ENCODE measurements around the gene TOR3A.
"Not testable (repeated sequence)": the region's sequence is repeated elsewhere in the genome, so short reads cannot be mapped to it uniquely, and the experiment has no call there.

The TOR3A gene

DNA sequence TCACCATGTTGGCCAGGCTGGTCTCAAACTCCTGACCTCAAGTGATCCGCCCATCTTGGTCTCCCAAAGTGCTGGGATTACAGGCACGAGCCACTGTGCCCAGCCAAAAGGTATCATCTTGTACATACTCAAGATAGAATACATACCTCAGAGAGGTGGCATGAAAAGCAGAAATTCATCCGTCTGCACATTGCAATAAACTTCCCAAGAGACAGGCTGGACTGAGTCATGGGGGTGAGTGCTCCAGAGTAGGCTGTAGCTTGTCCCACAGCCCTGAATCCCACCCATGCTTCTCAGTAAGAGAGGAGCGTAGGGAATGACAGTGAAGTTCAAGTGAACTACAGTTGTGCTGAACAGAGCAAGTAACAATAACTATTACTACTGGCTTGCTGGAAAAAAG is 19.7 kb downstream of the TOR3A start:
- in situ Hi-C loops (cut with MboI; ENCODE audit: low sequenced_read_pairs), result no loop called here

DNA sequence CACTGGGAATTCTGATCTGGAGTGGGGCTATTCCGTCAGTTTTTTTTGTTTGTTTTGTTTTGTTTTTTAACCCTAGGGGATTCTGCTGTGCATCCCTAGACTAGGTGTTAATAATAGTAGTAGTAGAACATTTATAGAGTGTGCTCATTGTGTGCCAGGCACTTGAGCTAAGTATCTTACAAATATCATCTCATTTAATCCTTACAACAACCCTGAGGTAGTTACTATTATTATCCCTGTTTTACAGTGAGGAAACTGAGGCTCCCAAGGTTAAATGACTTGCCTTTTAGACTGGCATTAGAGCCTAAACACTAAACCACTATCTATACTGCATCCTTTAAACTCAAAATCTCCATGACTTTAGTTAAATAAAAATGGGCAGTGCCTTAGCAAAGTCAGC is 22.1 kb downstream of the TOR3A start:
- in situ Hi-C loops (cut with MboI; ENCODE audit: low sequenced_read_pairs), result no loop called here

DNA sequence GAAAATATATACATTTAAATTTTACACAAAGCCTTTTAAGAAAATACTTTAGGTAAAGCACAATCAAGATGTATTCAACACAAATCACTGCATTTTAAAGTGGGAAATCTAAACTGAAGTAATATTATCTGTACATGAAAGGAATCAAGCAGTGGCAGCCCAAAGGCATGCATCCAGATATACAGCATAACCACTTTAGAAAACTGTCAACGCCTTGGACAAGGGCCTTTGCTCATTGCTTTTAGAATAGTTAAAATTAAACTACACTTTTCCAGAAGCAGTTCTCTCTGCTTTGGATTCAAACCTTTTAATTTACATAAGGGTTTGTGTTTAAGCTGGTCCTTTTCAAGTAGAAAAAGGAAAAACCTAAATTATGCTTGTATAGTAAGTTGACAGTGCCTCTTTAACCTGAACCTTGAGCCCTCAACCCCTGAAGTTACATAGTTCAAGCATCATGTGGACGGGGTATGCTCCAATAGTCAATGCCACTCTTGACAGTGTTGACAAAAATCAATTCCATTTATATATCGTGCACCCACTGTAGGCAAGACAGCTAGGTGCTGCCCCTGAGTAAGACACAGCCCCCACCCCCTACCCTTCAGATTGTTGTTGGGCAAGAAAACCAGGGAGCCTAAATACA is 22.9 kb downstream of the TOR3A start:
- in situ Hi-C loops (cut with MboI; ENCODE audit: low sequenced_read_pairs), result no loop called here

DNA sequence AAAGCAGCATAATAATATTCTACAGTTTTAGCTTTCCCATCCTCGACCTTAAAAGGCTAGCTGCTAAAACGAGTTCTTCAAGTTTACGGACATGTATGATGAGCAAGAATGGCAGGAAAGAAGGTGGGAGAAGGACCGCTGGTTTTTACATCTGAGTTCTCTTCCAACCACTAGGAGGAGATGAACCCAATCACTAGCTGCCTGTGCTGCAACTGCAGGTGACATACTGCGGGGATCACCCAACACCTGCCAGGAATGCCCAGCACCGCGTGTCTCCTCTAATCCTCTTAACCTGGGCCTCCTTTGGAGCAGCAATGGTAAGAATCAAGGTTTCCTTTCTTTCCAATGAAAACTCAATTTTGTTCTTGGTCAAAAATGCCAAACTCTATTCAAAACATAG is 23.5 kb downstream of the TOR3A start:
- in situ Hi-C loops (cut with MboI; ENCODE audit: low sequenced_read_pairs), result no loop called here

DNA sequence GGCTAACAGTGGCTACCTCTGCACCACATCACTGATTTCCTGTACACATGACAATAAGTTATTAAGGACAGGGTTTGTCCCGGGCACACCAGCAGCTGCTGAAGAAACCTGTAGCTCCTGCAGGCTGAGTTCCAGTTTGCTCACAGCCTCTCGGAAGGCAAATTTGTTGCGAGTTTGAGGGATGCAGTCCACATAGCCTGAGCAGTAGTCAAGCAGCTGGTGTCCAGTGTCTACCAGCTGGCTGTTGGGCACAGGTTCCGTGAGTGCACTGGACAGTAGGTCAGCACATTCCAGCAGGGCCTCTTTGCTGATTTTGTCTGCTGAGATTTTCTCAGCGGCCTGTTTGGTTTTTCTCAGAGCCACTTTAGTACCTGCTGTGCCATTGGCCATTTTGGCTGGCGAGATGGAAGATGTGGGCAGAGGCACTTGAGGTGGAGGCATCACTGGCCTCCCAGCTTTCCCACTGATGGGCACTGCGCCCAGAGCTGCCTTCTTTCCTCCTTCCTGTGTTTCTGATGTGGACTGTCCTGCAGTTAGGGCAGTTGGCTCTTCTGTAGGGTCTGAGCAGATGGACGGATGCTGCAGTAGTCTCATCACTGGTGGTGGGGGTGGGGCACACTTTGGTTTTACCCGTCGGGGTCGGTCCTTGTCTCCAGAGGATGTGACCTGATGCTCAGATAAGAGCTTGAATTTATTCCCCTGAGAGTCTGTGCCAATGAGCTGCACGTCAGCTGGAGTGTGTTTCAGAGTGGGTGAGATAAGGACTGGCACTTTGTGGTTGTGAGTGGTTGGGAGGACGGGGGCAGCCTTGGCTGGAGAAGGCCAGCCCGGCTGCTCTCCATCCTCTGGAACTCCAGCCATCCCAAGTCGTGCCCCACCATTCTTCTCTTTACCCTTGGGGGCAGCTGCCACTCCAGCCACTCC is 26.1 kb downstream of the TOR3A start:
- in situ Hi-C loops (cut with MboI; ENCODE audit: low sequenced_read_pairs), result no loop called here

DNA sequence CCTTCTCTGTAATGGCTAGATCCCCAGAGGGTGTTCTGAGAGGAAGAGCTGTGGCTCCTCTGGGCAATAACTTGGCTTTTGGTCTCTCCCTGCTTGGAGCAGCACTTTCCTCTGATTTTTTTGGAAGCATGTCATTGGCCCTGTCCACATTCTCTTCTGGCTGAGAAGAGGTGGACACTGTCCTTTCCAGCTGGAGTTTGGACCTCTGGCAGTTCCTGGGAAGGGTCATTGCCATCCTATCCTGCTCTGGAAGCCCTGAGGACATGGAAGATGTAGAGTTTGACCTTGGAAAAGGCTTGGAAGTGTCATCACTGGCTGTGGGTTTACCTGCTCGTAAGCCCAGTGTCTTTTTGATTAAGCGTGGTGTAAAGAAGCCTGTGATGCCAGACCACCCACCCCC is 26.8 kb downstream of the TOR3A start:
- in situ Hi-C loops (cut with MboI; ENCODE audit: low sequenced_read_pairs), result no loop called here

DNA sequence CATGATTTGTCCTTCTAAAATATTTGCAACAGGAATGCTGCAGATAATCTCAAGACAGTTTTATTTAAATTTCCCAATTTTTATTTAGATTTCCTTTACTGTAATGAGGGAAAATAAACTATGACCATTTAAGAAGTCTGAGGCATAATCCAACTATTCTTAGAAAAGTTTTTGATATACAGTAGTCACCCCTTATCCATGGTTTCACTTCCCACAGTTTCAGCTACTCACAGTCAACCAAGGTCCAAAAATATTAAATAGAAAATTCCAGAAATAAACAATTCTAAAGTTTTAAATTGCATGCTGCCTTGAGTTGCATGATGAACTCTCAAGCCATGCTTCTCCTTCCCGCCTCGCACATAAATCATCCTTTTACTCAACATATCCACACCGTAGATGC is 33.3 kb downstream of the TOR3A start:
- in situ Hi-C loops (cut with MboI; ENCODE audit: low sequenced_read_pairs), result no loop called here

DNA sequence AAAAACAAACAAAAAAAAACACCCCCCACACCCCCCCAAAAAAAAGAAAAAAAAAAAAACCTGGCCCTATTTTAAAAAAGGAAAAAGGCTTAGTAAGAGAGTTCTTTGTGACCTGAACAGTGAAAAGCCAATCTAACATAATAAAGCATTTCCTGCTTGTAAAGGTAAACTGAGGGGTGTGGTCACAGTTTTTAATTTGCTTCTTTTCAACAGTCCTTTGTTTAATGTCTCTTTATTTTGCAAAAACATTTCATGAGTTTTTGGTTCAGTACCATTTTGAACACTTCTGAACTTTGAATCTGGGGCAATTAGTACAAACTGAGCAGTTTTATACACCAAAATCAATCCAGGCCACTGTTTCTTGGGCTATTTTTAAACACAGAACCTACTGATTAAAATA is 37.6 kb downstream of the TOR3A start:
- in situ Hi-C loops (cut with MboI; ENCODE audit: low sequenced_read_pairs), result no loop called here

DNA sequence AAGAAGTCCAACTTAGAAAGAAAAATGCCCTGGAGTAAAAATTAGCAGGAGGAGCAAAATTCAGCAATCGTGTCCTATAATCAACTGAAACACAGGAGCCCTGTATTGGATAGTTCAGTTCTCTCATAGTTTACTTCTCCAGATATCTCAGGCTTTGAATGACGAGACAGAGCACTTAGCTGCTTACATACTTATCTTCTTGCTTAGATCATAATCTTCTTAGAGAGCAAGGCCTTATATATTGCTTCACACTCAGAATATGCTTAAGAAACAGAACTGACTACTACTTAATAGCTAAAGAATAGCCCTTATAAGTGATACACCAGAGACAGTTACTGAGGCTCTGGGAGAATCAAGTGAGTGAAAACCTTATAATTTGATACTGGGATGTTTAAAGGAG is 38.9 kb downstream of the TOR3A start:
- in situ Hi-C loops (cut with MboI; ENCODE audit: low sequenced_read_pairs), result no loop called here

DNA sequence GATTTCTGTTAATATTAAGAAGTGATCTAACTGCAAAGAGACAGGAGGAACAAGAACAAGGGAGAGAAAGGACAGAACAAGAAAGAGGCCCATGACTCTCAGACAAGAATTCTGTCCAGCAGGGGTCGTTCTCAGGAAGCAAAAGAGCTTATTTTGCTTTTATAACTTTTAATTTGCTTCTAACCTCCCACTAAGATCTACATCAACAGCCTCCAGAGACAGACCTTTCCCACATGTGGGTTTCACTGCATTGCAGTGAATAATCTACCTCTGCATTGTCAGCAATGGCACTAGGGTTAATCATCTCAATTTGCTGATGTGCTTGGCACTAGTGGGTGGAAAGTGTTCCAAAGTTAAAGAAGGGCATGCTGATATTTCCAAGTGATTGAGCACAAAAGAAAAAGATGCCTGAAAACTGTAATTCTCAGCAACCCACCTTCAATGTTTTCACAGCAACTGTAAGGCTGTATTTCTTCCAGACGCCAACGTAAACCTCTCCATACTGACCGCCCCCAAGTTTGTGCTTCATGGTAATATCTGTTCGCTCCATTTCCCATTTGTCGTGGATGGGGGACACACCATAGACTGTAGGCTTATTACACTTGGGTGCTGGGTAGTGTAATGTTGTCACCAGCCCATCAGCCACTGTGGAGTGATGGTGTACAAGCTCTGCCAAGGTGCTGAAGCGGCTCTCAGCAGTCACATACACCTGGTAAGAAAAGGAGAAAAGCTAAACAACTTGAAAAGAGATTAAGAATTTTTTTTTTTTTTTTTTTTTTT is 39.5 kb downstream of the TOR3A start:
- in situ Hi-C loops (cut with MboI; ENCODE audit: low sequenced_read_pairs), result no loop called here

DNA sequence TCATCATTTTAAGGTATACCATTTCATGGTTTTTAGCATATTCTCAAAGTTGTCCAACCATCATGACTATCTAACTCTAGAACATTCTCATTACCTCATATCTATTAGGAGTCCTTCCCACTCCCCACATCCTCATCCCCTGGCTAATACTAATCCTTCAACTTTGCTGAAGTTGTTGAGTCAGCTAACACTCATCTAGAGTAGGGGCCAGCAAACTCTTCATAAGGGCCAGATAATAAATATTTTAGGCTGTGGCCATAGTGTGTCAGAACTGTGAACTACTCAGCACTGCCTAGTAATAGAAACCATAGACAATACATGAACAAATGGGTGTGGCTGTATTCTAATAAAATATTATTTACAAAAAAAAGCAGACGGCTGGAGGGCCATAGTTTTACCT is 43.0 kb downstream of the TOR3A start:
- in situ Hi-C loops (cut with MboI; ENCODE audit: low sequenced_read_pairs), result no loop called here

DNA sequence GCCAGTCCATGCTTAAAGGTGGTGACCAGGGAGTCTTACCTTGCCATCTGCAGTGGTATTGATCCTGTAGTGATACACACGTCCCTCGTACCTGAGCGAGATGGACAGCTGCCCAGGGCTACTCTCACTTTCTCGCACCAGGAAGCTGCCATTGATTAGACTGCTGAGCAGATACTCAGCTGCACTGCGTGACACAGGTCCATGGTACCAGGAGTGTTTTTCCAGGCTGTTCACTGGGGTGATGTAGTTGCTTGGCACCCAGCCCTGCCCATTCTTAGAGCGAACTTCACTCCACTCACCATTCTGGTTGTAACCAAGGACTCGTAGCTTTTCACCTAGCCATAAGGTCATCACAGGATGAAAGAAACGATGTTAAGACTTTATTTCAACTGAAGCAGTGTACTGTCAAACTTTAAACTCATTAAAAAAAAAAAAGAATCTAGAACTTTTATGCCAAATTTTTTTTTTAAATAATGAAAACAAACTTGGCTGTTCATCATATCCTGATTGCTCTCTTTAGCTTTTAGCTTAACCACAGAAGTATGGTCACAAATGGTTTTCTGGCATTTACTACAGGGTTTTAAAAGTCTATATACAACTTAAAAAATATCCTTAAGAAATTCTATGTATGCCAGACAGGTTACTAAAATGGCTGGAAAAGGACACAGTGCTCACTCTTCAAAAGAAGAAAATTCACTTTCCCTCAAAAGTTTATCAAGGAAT is 44.6 kb downstream of the TOR3A start:
- in situ Hi-C loops (cut with MboI; ENCODE audit: low sequenced_read_pairs), result no loop called here

DNA sequence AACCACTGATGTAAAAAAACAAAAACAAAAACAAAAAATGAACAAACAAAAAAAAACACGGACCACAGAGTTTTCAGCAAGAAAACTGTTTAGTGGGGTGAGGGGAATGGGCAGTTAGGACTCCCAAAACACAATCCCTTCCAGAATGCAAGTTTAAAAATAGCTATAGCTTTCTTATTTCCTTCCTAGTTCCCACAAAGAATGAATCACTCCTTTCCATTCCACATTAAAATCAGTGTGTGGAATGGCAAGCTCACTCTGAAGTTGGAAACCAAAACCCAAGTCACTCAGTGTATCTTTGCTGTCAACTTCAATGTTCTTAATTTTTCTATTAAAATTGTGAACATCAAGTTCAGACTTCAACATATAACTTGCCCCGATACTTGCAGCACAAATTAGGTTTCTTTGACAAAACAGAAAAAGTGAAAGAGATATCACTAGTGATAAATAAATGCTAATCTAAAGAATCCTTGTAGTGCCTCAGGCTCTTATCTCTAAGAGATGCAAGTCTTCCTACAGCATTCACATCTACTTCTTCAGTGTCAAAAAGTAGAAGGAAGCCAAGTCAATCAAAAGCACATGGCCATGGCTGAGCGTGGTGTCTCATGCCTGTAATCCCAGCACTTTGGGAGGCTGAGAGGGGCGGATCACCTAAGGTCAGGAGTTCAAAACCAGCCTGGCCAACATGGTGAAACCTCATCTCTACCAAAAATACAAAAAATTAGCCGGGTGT is 45.5 kb downstream of the TOR3A start:
- in situ Hi-C loops (cut with MboI; ENCODE audit: low sequenced_read_pairs), result no loop called here

DNA sequence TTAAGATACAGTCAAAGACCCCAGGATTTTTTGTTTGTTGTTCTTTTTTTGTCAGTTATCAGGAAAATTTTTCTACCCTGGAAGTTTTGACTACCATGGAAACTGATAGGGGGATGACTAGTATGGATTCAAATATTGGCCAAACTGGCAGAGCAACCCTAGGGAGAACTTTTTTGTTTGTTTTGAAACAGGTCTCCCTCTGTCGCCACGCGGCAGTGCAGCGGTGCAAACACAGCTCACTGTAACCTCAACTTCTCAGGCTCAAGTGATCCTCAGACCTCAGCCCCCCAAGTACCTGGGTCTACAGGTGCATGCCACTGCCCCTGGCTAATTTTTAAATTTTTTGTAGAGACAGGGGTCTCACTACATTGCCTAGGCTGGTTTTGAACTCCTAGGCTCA is 46.6 kb downstream of the TOR3A start:
- in situ Hi-C loops (cut with MboI; ENCODE audit: low sequenced_read_pairs), result no loop called here

DNA sequence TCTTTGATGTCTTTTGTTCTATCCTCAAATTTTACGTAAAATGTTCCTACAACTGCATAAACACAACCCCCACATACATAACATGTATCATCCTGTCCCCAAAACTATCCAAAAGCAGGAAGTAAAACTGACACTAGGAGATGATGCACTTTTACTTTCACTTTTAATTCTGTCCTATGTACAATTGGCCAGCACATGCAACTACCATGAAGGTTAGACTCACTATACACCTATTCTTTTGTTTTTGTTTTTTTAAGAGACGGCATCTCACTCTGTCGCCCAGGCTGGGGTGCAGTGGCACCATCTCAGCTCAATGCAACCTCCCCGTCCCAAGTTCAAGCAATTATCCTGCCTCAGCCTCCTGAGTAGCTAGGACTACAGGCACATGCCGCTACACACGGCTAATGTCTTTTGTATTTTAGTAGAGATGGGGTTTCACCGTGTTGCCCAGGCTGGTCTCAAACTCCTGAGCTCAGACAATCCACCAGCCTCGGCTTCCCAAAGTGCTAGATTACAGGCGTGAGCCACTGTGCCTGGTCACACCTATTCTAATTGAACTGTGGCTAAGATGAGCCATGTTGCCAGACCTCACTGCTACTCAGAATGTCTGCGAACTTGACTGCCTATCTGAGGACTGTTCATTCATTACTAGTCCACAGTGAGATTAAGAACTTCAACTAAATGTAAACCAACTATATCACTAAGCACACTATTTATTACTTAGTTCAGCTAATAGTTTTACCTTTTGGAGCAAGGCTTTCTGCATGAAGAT is 48.0 kb downstream of the TOR3A start:
- in situ Hi-C loops (cut with MboI; ENCODE audit: low sequenced_read_pairs), result no loop called here

DNA sequence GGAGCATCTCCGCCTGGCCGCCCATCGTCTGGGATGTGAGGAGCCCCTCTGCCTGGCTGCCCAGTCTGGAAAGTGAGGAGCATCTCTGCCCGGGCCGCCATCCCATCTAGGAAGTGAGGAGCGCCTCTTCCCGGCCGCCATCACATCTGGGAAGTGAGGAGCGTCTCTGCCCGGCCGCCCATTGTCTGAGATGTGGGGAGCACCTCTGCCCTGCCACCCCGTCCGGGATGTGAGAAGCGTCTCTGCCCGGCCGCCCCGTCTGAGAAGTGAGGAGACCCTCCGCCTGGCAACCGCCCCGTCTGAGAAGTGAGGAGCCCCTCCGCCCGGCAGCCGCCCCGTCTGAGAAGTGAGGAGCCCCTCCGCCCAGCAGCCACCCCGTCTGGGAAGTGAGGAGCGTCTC is 53.3 kb downstream of the TOR3A start:
- in situ Hi-C loops (cut with MboI; ENCODE audit: low sequenced_read_pairs), result not testable (repeated sequence)

DNA sequence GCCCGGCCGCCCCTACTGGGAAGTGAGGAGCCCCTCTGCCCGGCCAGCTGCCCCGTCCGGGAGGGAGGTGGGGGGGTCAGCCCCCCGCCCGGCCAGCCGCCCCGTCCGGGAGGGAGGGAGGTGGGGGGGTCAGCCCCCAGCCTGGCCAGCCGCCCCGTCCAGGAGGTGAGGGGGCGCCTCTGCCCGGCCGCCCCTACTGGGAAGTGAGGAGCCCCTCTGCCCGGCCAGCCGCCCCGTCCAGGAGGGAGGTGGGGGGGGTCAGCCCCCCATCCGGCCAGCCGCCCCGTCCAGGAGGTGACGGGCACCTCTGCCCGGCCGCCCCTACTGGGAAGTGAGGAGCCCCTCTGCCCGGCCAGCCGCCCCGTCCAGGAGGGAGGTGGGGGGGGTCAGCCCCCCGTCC is 53.8 kb downstream of the TOR3A start:
- in situ Hi-C loops (cut with MboI; ENCODE audit: low sequenced_read_pairs), result not testable (repeated sequence)

DNA sequence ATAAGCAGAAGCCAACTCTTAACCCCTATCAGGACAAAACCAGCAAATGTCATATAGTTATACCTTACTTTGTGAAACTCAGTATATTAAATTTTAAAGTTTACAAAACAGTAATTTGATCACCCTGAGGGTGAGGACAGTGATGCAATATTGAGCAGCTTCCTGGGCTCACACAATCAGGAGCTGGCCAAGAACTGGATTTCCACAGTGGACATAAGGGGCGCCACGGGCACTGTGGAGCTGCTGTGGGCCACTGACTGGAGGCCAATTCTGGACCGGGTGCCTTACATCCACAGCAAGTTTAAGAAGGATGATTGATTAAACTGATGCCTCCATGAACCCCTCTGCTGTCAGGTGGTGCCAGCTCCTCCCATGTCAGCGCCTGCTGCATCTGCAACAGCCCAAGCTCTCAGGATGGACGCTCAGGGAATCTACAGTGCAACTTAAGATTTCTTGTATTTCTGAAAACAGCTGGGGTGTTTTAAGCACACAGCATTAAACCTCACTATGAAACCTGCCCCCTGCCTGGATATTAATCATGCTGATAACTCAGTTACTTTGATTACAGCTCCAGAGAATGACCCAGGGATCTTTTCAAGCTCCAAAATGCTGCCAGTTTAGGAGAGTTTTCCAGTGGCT is 55.9 kb downstream of the TOR3A start:
- in situ Hi-C loops (cut with MboI; ENCODE audit: low sequenced_read_pairs), result no loop called here

DNA sequence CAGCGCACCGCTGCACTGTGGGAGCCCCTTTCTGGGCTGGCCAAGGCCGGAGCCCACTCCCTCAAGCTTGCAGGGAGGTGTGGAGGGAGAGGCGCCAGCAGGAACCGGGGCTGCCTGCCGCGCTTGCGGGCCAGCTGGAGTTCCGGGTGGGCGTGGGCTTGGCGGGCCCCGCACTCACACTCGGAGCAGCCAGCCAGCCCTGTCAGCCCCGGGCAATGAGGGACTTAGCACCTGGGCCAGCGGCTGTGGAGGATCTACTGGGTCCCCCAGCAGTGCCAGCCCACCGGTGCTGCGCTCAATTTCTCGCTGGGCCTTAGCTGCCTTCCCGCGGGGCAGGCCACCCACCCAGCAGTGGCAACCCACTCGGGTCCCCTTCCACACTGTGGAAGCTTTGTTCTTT is 56.9 kb downstream of the TOR3A start:
- in situ Hi-C loops (cut with MboI; ENCODE audit: low sequenced_read_pairs), result not testable (repeated sequence)

Measured in HL-60/S4 (cell line).